Activated CD8-positive, alpha-beta T cell treated with anti-CD3 and anti-CD28 coated beads for 36 hours (primary cell): ENCODE results near the gene CCNJL. TPM values are rescaled to one million over a fixed set of nuclear protein-coding genes. Genes with fewer than 3 reads are reported as not detected.

Source experiments
- ATAC-seq: fragments of 200-7000 bp; cut with Tn5 transposase; one replicate; pipeline ENCODE4 v1.10.0; 2021; ENCODE audit warnings: mild to moderate bottlenecking, moderate library complexity
- CTCF ChIA-PET: fragments of 350-600 bp; sonication (Branson Sonifier 250); formaldehyde crosslinking; loops from one replicate; lab custom pipeline; 2021; ENCODE audit warnings: antibody characterized with exemption; lab: Charles Lee
- POLR2A ChIA-PET: fragments of 350-600 bp; sonication (Branson Sonifier 250); formaldehyde crosslinking; loops from one replicate; lab custom pipeline; 2021; ENCODE audit warnings: antibody characterized with exemption; lab: Charles Lee
- DNase-seq: peaks from one replicate; pipeline ENCODE4 v3.0.0-alpha.2; 2020
- H3K27ac Mint-ChIP-seq: one replicate; pipeline ENCODE4 v1.8.0; 2021; ENCODE audit warnings: mild to moderate bottlenecking, mixed read lengths
- H3K27me3 Mint-ChIP-seq: one replicate; pipeline ENCODE4 v1.8.0; 2021; ENCODE audit warnings: mixed read lengths
- H3K36me3 Mint-ChIP-seq: one replicate; pipeline ENCODE4 v1.8.0; 2021; ENCODE audit warnings: low read depth, mixed read lengths
- H3K4me1 Mint-ChIP-seq: one replicate; pipeline ENCODE4 v1.8.0; 2021; ENCODE audit warnings: low read depth, mixed read lengths
- H3K4me3 Mint-ChIP-seq: one replicate; pipeline ENCODE4 v1.8.0; 2021; ENCODE audit warnings: mild to moderate bottlenecking, moderate library complexity, mixed read lengths
- H3K9me3 Mint-ChIP-seq: one replicate; pipeline ENCODE4 v1.8.0; 2021; ENCODE audit warnings: mixed read lengths
- intact Hi-C: fragments of 100-400 bp; cut with micrococcal nuclease; formaldehyde crosslinking; loops from one replicate; pipeline ENCODE4 v1.10.0; 2022
- total RNA-seq, 2 experiments: library from RNA; stranded (reverse); gene quantifications; one replicate each; pipeline ENCODE4 v1.2.3, GENCODE V29; 2021
- TF ChIP-seq, protein P1 (sequence below): fragments of 200-600 bp; IDR thresholded peaks from one replicate; pipeline ENCODE4 v1.8.0; 2022; ENCODE audit warnings: antibody characterized with exemption, mild to moderate bottlenecking

Gene CCNJL
- total RNA-seq, 2 experiments from 2014 or later = not detected

- intact Hi-C loops = no loop called here
- CTCF ChIA-PET = interaction anchor here (0.6 to 1.2 kb wide), 3 partner anchors 12 to 74 kb away, joined by 3 to 4 read pairs (median 3); no protein-coding TSS in a partner anchor
Observed at GRCh38 chr5:160272264-160272663, 40.1 kb downstream of the CCNJL start.

GRCh38 chr5:160271836-160272235 is 40.5 kb downstream of the CCNJL start:
- CTCF ChIA-PET = interaction anchor here (1.1 to 1.3 kb wide), 3 partner anchors 13 to 74 kb away, joined by 3 to 5 read pairs (median 4); no protein-coding TSS in a partner anchor
- Mint-ChIP-seq H3K4me3 (no peak overlapping the region), H3K27ac (no peak overlapping the region), H3K36me3 (no peaks in the 10 kb centered on the region), H3K4me1 (peaks cover 11% of the 10 kb centered on the region), H3K9me3 (no peaks in the 10 kb centered on the region), H3K27me3 (no peaks in the 10 kb centered on the region)
- POLR2A ChIA-PET = no interaction called here
- intact Hi-C loops = no loop called here
- no peak for ATAC-seq
- TF ChIP-seq, protein P1, sequence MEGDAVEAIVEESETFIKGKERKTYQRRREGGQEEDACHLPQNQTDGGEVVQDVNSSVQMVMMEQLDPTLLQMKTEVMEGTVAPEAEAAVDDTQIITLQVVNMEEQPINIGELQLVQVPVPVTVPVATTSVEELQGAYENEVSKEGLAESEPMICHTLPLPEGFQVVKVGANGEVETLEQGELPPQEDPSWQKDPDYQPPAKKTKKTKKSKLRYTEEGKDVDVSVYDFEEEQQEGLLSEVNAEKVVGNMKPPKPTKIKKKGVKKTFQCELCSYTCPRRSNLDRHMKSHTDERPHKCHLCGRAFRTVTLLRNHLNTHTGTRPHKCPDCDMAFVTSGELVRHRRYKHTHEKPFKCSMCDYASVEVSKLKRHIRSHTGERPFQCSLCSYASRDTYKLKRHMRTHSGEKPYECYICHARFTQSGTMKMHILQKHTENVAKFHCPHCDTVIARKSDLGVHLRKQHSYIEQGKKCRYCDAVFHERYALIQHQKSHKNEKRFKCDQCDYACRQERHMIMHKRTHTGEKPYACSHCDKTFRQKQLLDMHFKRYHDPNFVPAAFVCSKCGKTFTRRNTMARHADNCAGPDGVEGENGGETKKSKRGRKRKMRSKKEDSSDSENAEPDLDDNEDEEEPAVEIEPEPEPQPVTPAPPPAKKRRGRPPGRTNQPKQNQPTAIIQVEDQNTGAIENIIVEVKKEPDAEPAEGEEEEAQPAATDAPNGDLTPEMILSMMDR = no peak
- no peak for DNase-seq

More at GRCh38 chr5:160272264-160272663, 40.1 kb downstream of the CCNJL start:
- Mint-ChIP-seq H3K36me3 (no peaks in the 10 kb centered on the region), H3K4me1 (peaks cover 11% of the 10 kb centered on the region), H3K27me3 (no peaks in the 10 kb centered on the region), H3K9me3 (no peaks in the 10 kb centered on the region), H3K27ac (no peak overlapping the region), H3K4me3 (no peak overlapping the region)
- ATAC-seq (no peak), DNase-seq (no peak)
- TF ChIP-seq, protein P1 = no peak
- POLR2A ChIA-PET = no interaction called here

DNA sequence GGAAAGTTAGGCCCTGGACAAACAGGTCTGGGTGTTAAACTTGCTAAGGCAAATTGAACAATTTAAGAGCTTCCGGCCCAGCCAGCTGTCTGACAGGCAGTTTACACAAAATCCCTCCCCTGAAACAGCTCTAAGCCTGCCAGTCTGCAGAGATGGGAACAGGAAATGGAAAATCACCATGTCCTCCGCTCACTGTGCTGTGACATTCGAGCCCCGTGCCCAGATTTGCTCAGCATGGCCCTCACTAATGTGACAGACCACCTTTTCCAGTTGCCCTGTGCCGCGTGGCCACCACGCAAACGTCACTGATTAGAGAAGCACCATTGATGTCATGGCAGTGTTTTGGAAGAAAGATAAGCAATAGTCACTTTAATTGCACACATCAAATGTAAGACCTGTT is 41.0 kb downstream of the CCNJL start:
- Mint-ChIP-seq H3K27ac (peak overlapping the region; percentile 10), H3K36me3 (no peaks in the 10 kb centered on the region), H3K27me3 (no peaks in the 10 kb centered on the region), H3K4me1 (peaks cover 11% of the 10 kb centered on the region), H3K9me3 (no peaks in the 10 kb centered on the region), H3K4me3 (no peak overlapping the region)
- CTCF ChIA-PET = interaction anchor here (1.1 to 1.3 kb wide), 3 partner anchors 13 to 75 kb away, joined by 3 to 5 read pairs (median 4); no protein-coding TSS in a partner anchor
- POLR2A ChIA-PET = no interaction called here
- DNase-seq (peak; percentile 38), ATAC-seq (peak; percentile 85)
- intact Hi-C loops = no loop called here
- TF ChIP-seq, protein P1 = no peak

DNA sequence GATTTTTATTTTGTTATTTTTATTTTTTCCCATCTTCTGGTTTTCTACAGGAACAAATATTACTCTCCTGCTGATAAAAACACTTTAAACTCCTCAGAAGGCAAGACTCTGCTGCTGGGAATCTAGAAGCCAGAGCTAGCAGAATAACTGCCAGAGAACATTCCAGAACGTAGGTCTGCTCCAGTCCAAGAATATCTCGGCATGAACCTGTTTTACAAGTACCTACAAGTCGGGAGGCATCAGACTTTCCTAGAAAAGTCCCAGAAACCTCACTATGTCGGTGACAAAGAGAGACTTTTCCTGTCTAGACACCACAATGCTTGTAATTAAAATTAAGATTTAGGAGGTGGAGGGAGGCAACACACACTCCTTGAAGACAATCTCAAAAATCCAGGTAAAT is 41.7 kb downstream of the CCNJL start:
- H3K27ac Mint-ChIP-seq = no peak overlapping the region
- ChIA-PET CTCF (interaction anchor here (1.3 kb wide), 1 partner anchor 72 kb away, joined by 5 read pairs; no protein-coding TSS in a partner anchor), POLR2A (no interaction called here)
- TF ChIP-seq, protein P1 = no peak
- no peak overlapping the region for H3K4me3 Mint-ChIP-seq
- no peaks in the 10 kb centered on the region for H3K27me3 Mint-ChIP-seq
- no peaks in the 10 kb centered on the region for H3K36me3 Mint-ChIP-seq
- peaks cover 11% of the 10 kb centered on the region for H3K4me1 Mint-ChIP-seq
- H3K9me3 Mint-ChIP-seq = no peaks in the 10 kb centered on the region
- no peak for DNase-seq
- intact Hi-C loops = no loop called here
- ATAC-seq = no peak

GRCh38 chr5:160269017-160269416 is 43.3 kb downstream of the CCNJL start:
- Mint-ChIP-seq H3K4me3 (no peak overlapping the region), H3K36me3 (no peaks in the 10 kb centered on the region), H3K9me3 (no peaks in the 10 kb centered on the region), H3K27me3 (no peaks in the 10 kb centered on the region), H3K27ac (no peak overlapping the region), H3K4me1 (peaks cover 7% of the 10 kb centered on the region)
- intact Hi-C loops = no loop called here
- TF ChIP-seq, protein P1 = no peak
- no peak for ATAC-seq
- POLR2A ChIA-PET = no interaction called here
- CTCF ChIA-PET = no interaction called here
- no peak for DNase-seq
